HL-60 (cell line): ENCODE results near the gene C9orf50.
A peak's percentile ranks its signal among the peaks of the same experiment; 100 is the strongest.

ENCODE experiments used
- DNase-seq, 2 experiments: peaks; one replicate each; pipeline ENCODE4 v3.0.0-alpha.2; 2010 to 2020; ENCODE audit warnings: low read depth in 1 of 2, low spot score in 1 of 2
- H3K27ac ChIP-seq: fragments of 250-450 bp; sonication (Bioruptor Pico); replicated peaks from 2 replicates; pipeline ENCODE4 v1.5.1; 2020; ENCODE audit warnings: mild to moderate bottlenecking, moderate library complexity
- H3K27me3 ChIP-seq: fragments of 250-450 bp; sonication (Bioruptor Pico); 2 replicates; pipeline ENCODE4 v1.5.1; 2021; ENCODE audit warnings: mild to moderate bottlenecking, moderate library complexity; ENCODE audit not compliant: insufficient read depth, poor library complexity, severe bottlenecking
- H3K4me3 ChIP-seq: replicated peaks from 2 replicates; pipeline ENCODE4 v1.5.1; 2011; ENCODE audit warnings: mild to moderate bottlenecking, control low read depth, low read length; ENCODE audit not compliant: insufficient read depth
- GABPA ChIP-seq: IDR thresholded peaks from 2 replicates; pipeline ENCODE4 v1.6.1; 2012; ENCODE audit warnings: low read depth
- POLR2AphosphoS5 ChIP-seq: IDR thresholded peaks from 2 replicates; pipeline ENCODE4 v1.6.1; 2012; ENCODE audit warnings: low read depth
- SPI1 ChIP-seq: IDR thresholded peaks from 2 replicates; pipeline ENCODE4 v1.6.1; 2012; ENCODE audit warnings: low read depth, mild to moderate bottlenecking, borderline replicate concordance
- TF ChIP-seq, protein P1 (sequence below): IDR thresholded peaks from one replicate; pipeline ENCODE4 v1.5.1; 2011; ENCODE audit warnings: low read length, control low read depth, inconsistent platforms; ENCODE audit not compliant: insufficient read depth
- TF ChIP-seq, protein P2 (sequence below): IDR thresholded peaks from 2 replicates; pipeline ENCODE4 v1.6.1; 2012; ENCODE audit warnings: low read depth; ENCODE audit not compliant: insufficient replicate concordance

Gene C9orf50

DNA sequence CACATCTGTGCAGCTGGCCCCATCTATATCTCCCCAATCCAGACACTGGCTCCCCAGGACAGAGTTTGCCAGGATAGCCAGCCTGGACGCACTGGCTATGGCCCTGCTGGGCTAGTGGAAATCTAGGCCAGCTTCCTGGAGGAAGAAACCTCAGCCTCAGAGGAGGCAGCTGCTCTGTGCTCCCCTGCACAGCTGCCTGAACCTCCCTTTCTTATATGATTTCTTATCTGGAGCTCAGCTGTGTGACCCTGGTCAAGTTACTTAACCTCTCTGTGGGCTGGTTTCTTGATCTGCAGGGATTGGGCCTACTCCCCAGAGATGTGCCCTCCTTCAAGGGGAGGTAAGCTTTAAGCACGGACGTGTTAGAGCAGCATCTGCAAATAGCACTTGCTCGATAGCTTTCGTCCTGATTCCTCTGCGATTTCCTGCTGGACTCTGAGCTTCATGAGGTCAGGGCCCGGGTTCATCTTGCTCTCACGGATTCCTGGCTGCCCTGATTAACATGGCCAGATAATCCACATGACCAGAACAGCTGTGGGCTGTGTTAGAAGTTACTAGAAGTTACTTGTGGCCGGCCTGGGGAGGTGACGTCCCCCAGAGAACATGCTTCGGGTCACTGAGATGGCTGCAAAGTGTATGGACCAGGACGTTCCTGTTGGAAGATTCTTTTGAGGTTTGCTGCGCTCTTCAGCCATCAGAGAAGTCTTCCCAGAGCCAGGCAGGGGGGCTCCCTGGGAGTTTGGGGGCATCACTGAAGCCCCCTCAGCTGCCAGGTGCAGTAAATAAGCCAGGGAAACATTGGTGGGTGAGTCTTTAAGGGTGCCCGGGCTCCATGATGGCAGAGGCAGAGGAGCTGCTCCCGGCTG lies 14.5 kb downstream of the C9orf50 start:
- no peak for DNase-seq
- Histone ChIP-seq H3K4me3 (no peak overlapping the region), H3K27me3 (no peaks in the 10 kb centered on the region), H3K27ac (peak overlapping the region; percentile 58)
- TF ChIP-seq GABPA (no peak), SPI1 (no peak), POLR2AphosphoS5 (no peak)
- TF ChIP-seq, protein P1, sequence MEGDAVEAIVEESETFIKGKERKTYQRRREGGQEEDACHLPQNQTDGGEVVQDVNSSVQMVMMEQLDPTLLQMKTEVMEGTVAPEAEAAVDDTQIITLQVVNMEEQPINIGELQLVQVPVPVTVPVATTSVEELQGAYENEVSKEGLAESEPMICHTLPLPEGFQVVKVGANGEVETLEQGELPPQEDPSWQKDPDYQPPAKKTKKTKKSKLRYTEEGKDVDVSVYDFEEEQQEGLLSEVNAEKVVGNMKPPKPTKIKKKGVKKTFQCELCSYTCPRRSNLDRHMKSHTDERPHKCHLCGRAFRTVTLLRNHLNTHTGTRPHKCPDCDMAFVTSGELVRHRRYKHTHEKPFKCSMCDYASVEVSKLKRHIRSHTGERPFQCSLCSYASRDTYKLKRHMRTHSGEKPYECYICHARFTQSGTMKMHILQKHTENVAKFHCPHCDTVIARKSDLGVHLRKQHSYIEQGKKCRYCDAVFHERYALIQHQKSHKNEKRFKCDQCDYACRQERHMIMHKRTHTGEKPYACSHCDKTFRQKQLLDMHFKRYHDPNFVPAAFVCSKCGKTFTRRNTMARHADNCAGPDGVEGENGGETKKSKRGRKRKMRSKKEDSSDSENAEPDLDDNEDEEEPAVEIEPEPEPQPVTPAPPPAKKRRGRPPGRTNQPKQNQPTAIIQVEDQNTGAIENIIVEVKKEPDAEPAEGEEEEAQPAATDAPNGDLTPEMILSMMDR = no peak
- TF ChIP-seq, protein P2, sequence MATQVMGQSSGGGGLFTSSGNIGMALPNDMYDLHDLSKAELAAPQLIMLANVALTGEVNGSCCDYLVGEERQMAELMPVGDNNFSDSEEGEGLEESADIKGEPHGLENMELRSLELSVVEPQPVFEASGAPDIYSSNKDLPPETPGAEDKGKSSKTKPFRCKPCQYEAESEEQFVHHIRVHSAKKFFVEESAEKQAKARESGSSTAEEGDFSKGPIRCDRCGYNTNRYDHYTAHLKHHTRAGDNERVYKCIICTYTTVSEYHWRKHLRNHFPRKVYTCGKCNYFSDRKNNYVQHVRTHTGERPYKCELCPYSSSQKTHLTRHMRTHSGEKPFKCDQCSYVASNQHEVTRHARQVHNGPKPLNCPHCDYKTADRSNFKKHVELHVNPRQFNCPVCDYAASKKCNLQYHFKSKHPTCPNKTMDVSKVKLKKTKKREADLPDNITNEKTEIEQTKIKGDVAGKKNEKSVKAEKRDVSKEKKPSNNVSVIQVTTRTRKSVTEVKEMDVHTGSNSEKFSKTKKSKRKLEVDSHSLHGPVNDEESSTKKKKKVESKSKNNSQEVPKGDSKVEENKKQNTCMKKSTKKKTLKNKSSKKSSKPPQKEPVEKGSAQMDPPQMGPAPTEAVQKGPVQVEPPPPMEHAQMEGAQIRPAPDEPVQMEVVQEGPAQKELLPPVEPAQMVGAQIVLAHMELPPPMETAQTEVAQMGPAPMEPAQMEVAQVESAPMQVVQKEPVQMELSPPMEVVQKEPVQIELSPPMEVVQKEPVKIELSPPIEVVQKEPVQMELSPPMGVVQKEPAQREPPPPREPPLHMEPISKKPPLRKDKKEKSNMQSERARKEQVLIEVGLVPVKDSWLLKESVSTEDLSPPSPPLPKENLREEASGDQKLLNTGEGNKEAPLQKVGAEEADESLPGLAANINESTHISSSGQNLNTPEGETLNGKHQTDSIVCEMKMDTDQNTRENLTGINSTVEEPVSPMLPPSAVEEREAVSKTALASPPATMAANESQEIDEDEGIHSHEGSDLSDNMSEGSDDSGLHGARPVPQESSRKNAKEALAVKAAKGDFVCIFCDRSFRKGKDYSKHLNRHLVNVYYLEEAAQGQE = no peak

DNA sequence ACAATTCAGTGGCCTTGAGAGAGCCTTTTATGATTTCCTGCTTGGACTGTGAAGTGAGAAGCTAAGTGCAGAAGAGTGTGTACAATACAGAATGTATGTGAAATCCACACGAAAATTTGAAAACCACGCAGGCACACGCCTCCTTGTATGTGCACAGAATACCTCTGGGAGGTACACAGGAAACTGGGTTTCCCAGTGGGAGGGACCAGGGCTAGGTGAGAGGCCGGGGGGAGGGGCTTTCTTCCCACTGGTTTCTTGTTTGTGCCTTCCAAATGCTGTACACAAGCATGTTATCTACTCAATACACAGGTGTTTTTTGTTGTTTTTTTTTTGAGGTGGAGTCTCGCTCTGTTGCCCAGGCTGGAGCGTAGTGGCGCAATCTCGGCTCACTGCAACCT lies 16.1 kb downstream of the C9orf50 start:
- no peak overlapping the region for H3K27ac ChIP-seq
- H3K4me3 ChIP-seq = no peak overlapping the region
- DNase-seq = no peak

DNA sequence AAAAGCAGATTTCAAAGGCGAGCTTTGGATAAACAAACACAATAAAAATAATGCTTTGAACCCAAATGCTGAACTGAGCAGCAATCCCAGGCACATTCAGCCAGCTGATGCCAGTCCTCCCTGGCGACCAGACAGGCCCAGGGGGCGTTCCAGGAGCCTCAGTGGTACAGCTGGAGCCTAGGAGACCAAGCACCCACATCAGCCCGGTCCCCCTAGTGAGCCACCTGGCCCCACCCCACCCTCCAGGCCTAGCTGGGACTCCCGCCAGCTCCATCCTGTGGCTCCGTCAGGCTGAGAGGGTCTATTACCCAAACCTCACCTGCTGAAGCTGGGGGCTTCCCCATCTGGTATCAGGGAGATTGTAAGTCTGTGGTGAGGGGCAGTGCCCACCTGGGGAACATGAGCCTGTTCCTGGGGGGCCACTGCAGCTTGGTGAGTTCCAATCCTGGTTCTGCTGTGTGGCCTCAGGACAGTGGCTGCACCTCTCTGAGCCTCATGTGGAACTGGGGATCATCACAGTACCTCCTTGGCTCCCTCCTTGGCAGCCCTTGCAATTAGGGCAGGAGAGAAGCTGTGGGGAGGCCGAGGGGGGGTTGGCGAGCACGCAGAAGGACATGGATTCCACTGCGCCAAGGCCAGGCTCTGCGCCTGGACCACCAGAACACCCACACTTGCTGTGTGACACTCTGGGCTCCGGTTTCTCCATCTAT lies 16.7 kb downstream of the C9orf50 start:
- TF ChIP-seq, protein P1 = no peak
- TF ChIP-seq, protein P2 = no peak
- TF ChIP-seq POLR2AphosphoS5 = no peak
- TF ChIP-seq SPI1 = no peak
- no peak for TF ChIP-seq GABPA
- H3K4me3 ChIP-seq = no peak overlapping the region
- no peak overlapping the region for H3K27ac ChIP-seq
- DNase-seq = no peak
- H3K27me3 ChIP-seq = no peaks in the 10 kb centered on the region

More for the DNA sequence above, 16.1 kb downstream of the C9orf50 start:
- no peaks in the 10 kb centered on the region for H3K27me3 ChIP-seq
- TF ChIP-seq SPI1 (no peak), GABPA (no peak), POLR2AphosphoS5 (no peak)
- TF ChIP-seq, protein P2 = no peak
- TF ChIP-seq, protein P1 = no peak
